Trophoblast cell (in vitro differentiated cells and primary cell): ENCODE measurements around the gene DDX59.

Source experiments
- DNase-seq, 2 donors: peaks; one replicate each; pipeline ENCODE4 v3.0.0-alpha.2; 2016
- H2AFZ ChIP-seq: 2 replicates; pipeline ENCODE4 v1.6.1; 2013; ENCODE audit warnings: low read length, moderate library complexity, mild to moderate bottlenecking; ENCODE audit not compliant: insufficient read depth, poor library complexity
- H2AK5ac ChIP-seq: 2 replicates; pipeline ENCODE4 v1.6.1; 2013; ENCODE audit warnings: mild to moderate bottlenecking, low read length
- H2BK120ac ChIP-seq: 2 replicates; pipeline ENCODE4 v1.6.1; 2013; ENCODE audit warnings: low read length, mild to moderate bottlenecking, moderate library complexity; ENCODE audit not compliant: insufficient read depth, poor library complexity
- H2BK12ac ChIP-seq: 2 replicates; pipeline ENCODE4 v1.6.1; 2013; ENCODE audit warnings: mild to moderate bottlenecking, low read length, moderate library complexity
- H2BK5ac ChIP-seq: 2 replicates; pipeline ENCODE4 v1.6.1; 2013; ENCODE audit warnings: low read length, low read depth, moderate library complexity, mild to moderate bottlenecking; ENCODE audit not compliant: poor library complexity
- H3K14ac ChIP-seq: 2 replicates; pipeline ENCODE4 v1.6.1; 2013; ENCODE audit warnings: mild to moderate bottlenecking, low read length
- H3K18ac ChIP-seq: 2 replicates; pipeline ENCODE4 v1.6.1; 2013; ENCODE audit warnings: mild to moderate bottlenecking, low read length
- H3K23ac ChIP-seq: 2 replicates; pipeline ENCODE4 v1.6.1; 2013; ENCODE audit warnings: low read length
- H3K27ac ChIP-seq: 2 replicates; pipeline ENCODE4 v1.5.1; 2013; ENCODE audit warnings: low read depth, mild to moderate bottlenecking, inconsistent platforms, low read length, moderate library complexity
- H3K27me3 ChIP-seq: 2 replicates; pipeline ENCODE4 v1.6.1; 2013; ENCODE audit warnings: inconsistent platforms, mild to moderate bottlenecking, low read length, moderate library complexity; ENCODE audit not compliant: insufficient read depth
- H3K36me3 ChIP-seq, 2 experiments: 1 replicate in 1 of 2; 2 replicates in 1 of 2; pipeline ENCODE4 v1.6.1; 2013; ENCODE audit warnings: low read length in 2 of 2, mild to moderate bottlenecking in 2 of 2, moderate library complexity in 1 of 2; ENCODE audit not compliant: insufficient read depth in 2 of 2, control insufficient read depth in 1 of 2
- H3K4ac ChIP-seq: 2 replicates; pipeline ENCODE4 v1.6.1; 2013; ENCODE audit warnings: low read depth, mild to moderate bottlenecking, low read length, moderate library complexity
- H3K4me1 ChIP-seq, 2 experiments: 1 replicate in 1 of 2; 2 replicates in 1 of 2; pipeline ENCODE4 v1.6.1; 2013; ENCODE audit warnings: low read length in 2 of 2, mild to moderate bottlenecking in 2 of 2, moderate library complexity in 1 of 2; ENCODE audit not compliant: insufficient read depth in 2 of 2, control insufficient read depth in 1 of 2
- H3K4me2 ChIP-seq: 2 replicates; pipeline ENCODE4 v1.6.1; 2013; ENCODE audit warnings: inconsistent platforms, mild to moderate bottlenecking, low read length, moderate library complexity
- H3K4me3 ChIP-seq: 2 replicates; pipeline ENCODE4 v1.5.1; 2013; ENCODE audit warnings: mild to moderate bottlenecking, low read depth, low read length, inconsistent platforms
- H3K79me1 ChIP-seq: one replicate; pipeline ENCODE4 v1.6.1; 2013; ENCODE audit warnings: low read length
- H3K79me2 ChIP-seq: 2 replicates; pipeline ENCODE4 v1.6.1; 2013; ENCODE audit warnings: low read length, mild to moderate bottlenecking; ENCODE audit not compliant: control insufficient read depth, insufficient read depth, poor library complexity
- H3K9ac ChIP-seq: 2 replicates; pipeline ENCODE4 v1.6.1; 2013; ENCODE audit warnings: mild to moderate bottlenecking, low read length
- H3K9me3 ChIP-seq: 2 replicates; pipeline ENCODE4 v1.6.1; 2013; ENCODE audit warnings: low read depth, mild to moderate bottlenecking, control low read depth, inconsistent platforms, low read length; ENCODE audit not compliant: insufficient read depth
- H4K12ac ChIP-seq: 2 replicates; pipeline ENCODE4 v1.6.1; 2013; ENCODE audit warnings: low read depth, mild to moderate bottlenecking, low read length, moderate library complexity
- H4K8ac ChIP-seq: 2 replicates; pipeline ENCODE4 v1.6.1; 2013; ENCODE audit warnings: low read depth, mild to moderate bottlenecking, low read length, moderate library complexity
- H4K91ac ChIP-seq: one replicate; pipeline ENCODE4 v1.6.1; 2013; ENCODE audit warnings: low read depth, mild to moderate bottlenecking, low read length, moderate library complexity
- WGBS: extraction: QIAGEN DNeasy Blood & Tissue Kit; methylation state at CpG from one replicate; pipeline ENCODE4 v1.1.7; 2013; ENCODE audit warnings: missing lambda C conversion rate; ENCODE audit not compliant: insufficient read length, insufficient coverage; ENCODE audit errors: extremely low coverage; 5-methylcytosine and 5-hydroxymethylcytosine counted together

The DDX59 gene

GRCh38 chr1:200676829-200677228 is 7.1 kb upstream of the DDX59 start:
- Histone ChIP-seq H3K36me3 (no peaks in the 10 kb centered on the region), H3K9ac (no peak overlapping the region), H4K8ac (no peak overlapping the region), H3K18ac (no peak overlapping the region), H3K27ac (no peak overlapping the region), H3K79me2 (no peaks in the 10 kb centered on the region), H2AFZ (no peak overlapping the region), H3K4me3 (no peak overlapping the region), H3K23ac (no peak overlapping the region), H3K4me2 (no peak overlapping the region), H4K12ac (no peak overlapping the region), H4K91ac (no peak overlapping the region), H2BK12ac (no peak overlapping the region), H3K79me1 (no peaks in the 10 kb centered on the region), H2BK120ac (no peak overlapping the region), H3K4me1 (no peaks in the 10 kb centered on the region), H3K9me3 (no peaks in the 10 kb centered on the region), H2AK5ac (no peak overlapping the region), H2BK5ac (no peak overlapping the region), H3K27me3 (no peaks in the 10 kb centered on the region), H3K14ac (no peak overlapping the region), H3K4ac (no peak overlapping the region)
- DNase-seq = peak in 1 of 2 donors; percentile 40
- WGBS = no CpG with 5 or more reads among the region's 6 CpGs

GRCh38 chr1:200675588-200675852 is 5.8 kb upstream of the DDX59 start:
- H3K27ac ChIP-seq = no peak overlapping the region
- no peak overlapping the region for H3K4ac ChIP-seq
- no peak overlapping the region for H4K12ac ChIP-seq

GRCh38 chr1:200674838-200675587 is 5.3 kb upstream of the DDX59 start:
- Histone ChIP-seq H3K18ac (no peak overlapping the region), H4K12ac (no peak overlapping the region), H3K4me3 (no peak overlapping the region), H3K4me2 (no peak overlapping the region), H3K9ac (no peak overlapping the region), H2AK5ac (no peak overlapping the region), H2BK120ac (no peak overlapping the region), H3K4ac (no peak overlapping the region), H3K79me1 (peaks cover 4% of the 10 kb centered on the region), H3K23ac (no peak overlapping the region), H3K36me3 (no peaks in the 10 kb centered on the region), H2BK5ac (no peak overlapping the region), H4K91ac (no peak overlapping the region), H3K4me1 (no peaks in the 10 kb centered on the region), H3K9me3 (no peaks in the 10 kb centered on the region), H3K27me3 (no peaks in the 10 kb centered on the region), H3K79me2 (peaks cover 3% of the 10 kb centered on the region), H2AFZ (no peak overlapping the region), H3K27ac (no peak overlapping the region), H3K14ac (no peak overlapping the region), H2BK12ac (no peak overlapping the region), H4K8ac (no peak overlapping the region)
- no CpG with 5 or more reads among the region's 5 CpGs for WGBS
- peak; percentile 37 to 84 for DNase-seq

More at GRCh38 chr1:200675588-200675852, 5.8 kb upstream of the DDX59 start:
- no peak overlapping the region for H2BK120ac ChIP-seq
- H2BK5ac ChIP-seq = no peak overlapping the region
- H3K9ac ChIP-seq = no peak overlapping the region
- H3K79me2 ChIP-seq = no peaks in the 10 kb centered on the region
- no peak overlapping the region for H2BK12ac ChIP-seq
- no peak overlapping the region for H4K8ac ChIP-seq
- no peak overlapping the region for H3K14ac ChIP-seq
- no peak overlapping the region for H2AK5ac ChIP-seq
- WGBS = no CpG with 5 or more reads among the region's 4 CpGs
- no peak overlapping the region for H3K18ac ChIP-seq
- H3K4me3 ChIP-seq = no peak overlapping the region
- H3K9me3 ChIP-seq = no peaks in the 10 kb centered on the region
- H3K23ac ChIP-seq = no peak overlapping the region
- no peak for DNase-seq
- no peaks in the 10 kb centered on the region for H3K79me1 ChIP-seq
- H3K36me3 ChIP-seq = no peaks in the 10 kb centered on the region
- no peaks in the 10 kb centered on the region for H3K27me3 ChIP-seq
- H2AFZ ChIP-seq = no peak overlapping the region
- no peak overlapping the region for H4K91ac ChIP-seq
- no peaks in the 10 kb centered on the region for H3K4me1 ChIP-seq
- H3K4me2 ChIP-seq = no peak overlapping the region

- H3K9me3 ChIP-seq = no peaks in the 10 kb centered on the region
- H3K36me3 ChIP-seq = no peaks in the 10 kb centered on the region
- WGBS = no CpG with 5 or more reads among the region's 4 CpGs
- H4K8ac ChIP-seq = no peak overlapping the region
- no peak overlapping the region for H3K9ac ChIP-seq
- H3K18ac ChIP-seq = no peak overlapping the region
- H3K79me2 ChIP-seq = peaks cover 8% of the 10 kb centered on the region
- no peak overlapping the region for H4K91ac ChIP-seq
- no peak overlapping the region for H3K14ac ChIP-seq
- no peak overlapping the region for H2BK12ac ChIP-seq
- no peak overlapping the region for H2BK120ac ChIP-seq
- H3K27me3 ChIP-seq = no peaks in the 10 kb centered on the region
- no peak overlapping the region for H3K4ac ChIP-seq
- H2AK5ac ChIP-seq = no peak overlapping the region
- no peak overlapping the region for H3K27ac ChIP-seq
- H3K4me1 ChIP-seq = no peaks in the 10 kb centered on the region
- H3K4me3 ChIP-seq = no peak overlapping the region
- H2BK5ac ChIP-seq = no peak overlapping the region
- H2AFZ ChIP-seq = no peak overlapping the region
- peak; percentile 48 to 95 for DNase-seq
- H4K12ac ChIP-seq = no peak overlapping the region
- H3K79me1 ChIP-seq = peaks cover 9% of the 10 kb centered on the region
- no peak overlapping the region for H3K4me2 ChIP-seq
- H3K23ac ChIP-seq = no peak overlapping the region
Measured at GRCh38 chr1:200673952-200674823, 4.5 kb upstream of the DDX59 start.
